HG03558 (cell line): ENCODE results near the gene GALNTL6.

Experiments used
- ATAC-seq: cut with Tn5 transposase; IDR thresholded peaks from one replicate; pipeline ENCODE4 v1.9.1; 2021; ENCODE audit warnings: moderate number of reproducible peaks; ENCODE audit not compliant: unreplicated experiment; ENCODE audit errors: extremely low read depth

Gene GALNTL6

GRCh38 chr4:172992648-172993378 is 1179.6 kb downstream of the GALNTL6 start:
- ATAC-seq = no peak

GRCh38 chr4:172995161-172995560 is 1182.0 kb downstream of the GALNTL6 start:
- no peak for ATAC-seq

- ATAC-seq = no peak
Observed at GRCh38 chr4:172995704-172996103, 1182.5 kb downstream of the GALNTL6 start.

- no peak for ATAC-seq
Observed at GRCh38 chr4:172996571-172997216, 1183.5 kb downstream of the GALNTL6 start.

- no peak for ATAC-seq
Observed at GRCh38 chr4:172997217-172997609, 1184.0 kb downstream of the GALNTL6 start.

- no peak for ATAC-seq
Observed at GRCh38 chr4:172997856-172998255, 1184.7 kb downstream of the GALNTL6 start.

- ATAC-seq = no peak
Observed at GRCh38 chr4:172998527-172999469, 1185.6 kb downstream of the GALNTL6 start.

GRCh38 chr4:173001571-173001970 is 1188.4 kb downstream of the GALNTL6 start:
- ATAC-seq = no peak

GRCh38 chr4:173002830-173003561 is 1189.8 kb downstream of the GALNTL6 start:
- ATAC-seq = no peak

- ATAC-seq = no peak
Observed at GRCh38 chr4:173005912-173006633, 1192.9 kb downstream of the GALNTL6 start.

- no peak for ATAC-seq
Observed at GRCh38 chr4:173008436-173008835, 1195.2 kb downstream of the GALNTL6 start.

- no peak for ATAC-seq
Observed at GRCh38 chr4:173009129-173009823, 1196.1 kb downstream of the GALNTL6 start.

- ATAC-seq = no peak
Observed at GRCh38 chr4:173012608-173013007, 1199.4 kb downstream of the GALNTL6 start.

GRCh38 chr4:173013232-173013930 is 1200.2 kb downstream of the GALNTL6 start:
- peak; percentile 45 for ATAC-seq

- ATAC-seq = no peak
Observed at GRCh38 chr4:173014113-173014558, 1200.9 kb downstream of the GALNTL6 start.

- ATAC-seq = no peak
Observed at GRCh38 chr4:173014836-173015235, 1201.6 kb downstream of the GALNTL6 start.

- no peak for ATAC-seq
Observed at GRCh38 chr4:173017802-173018201, 1204.6 kb downstream of the GALNTL6 start.

- no peak for ATAC-seq
Observed at GRCh38 chr4:173018446-173018845, 1205.2 kb downstream of the GALNTL6 start.
